Right ventricle myocardium inferior (tissue), 1 donor: Measurements from ENCODE around the gene EPAS1. TPM values are rescaled to one million over a fixed set of nuclear protein-coding genes. Genes with fewer than 3 reads are reported as not detected.
A peak's percentile ranks its signal among the peaks of the same experiment; 100 is the strongest.

ENCODE experiments used
- ATAC-seq: fragments of 200-7000 bp; cut with Tn5 transposase; one replicate; pipeline ENCODE4 v1.9.1; 2020; ENCODE audit warnings: mild to moderate bottlenecking, moderate library complexity
- DNase-seq: peaks from one replicate; pipeline ENCODE4 v3.0.0; 2021; ENCODE audit errors: missing footprints
- intact Hi-C: fragments of 100-400 bp; cut with DNase I; formaldehyde crosslinking; loops from one replicate; pipeline ENCODE4 v1.11.0; 2022
- total RNA-seq: library from RNA; stranded (reverse); fragmentation: NEBNext Ultra II Directional; extraction: Animal tissue kit (Norgen Biotek cat#: 25700); gene quantifications from one replicate; pipeline ENCODE4 v1.2.1, GENCODE V29; 2021
- donor health status: DM: no; HTN: yes; CAD: no; lungs with severe emphysema.

The EPAS1 gene
- total RNA-seq, 1 donor from 2014 or later, result 205 TPM

DNA sequence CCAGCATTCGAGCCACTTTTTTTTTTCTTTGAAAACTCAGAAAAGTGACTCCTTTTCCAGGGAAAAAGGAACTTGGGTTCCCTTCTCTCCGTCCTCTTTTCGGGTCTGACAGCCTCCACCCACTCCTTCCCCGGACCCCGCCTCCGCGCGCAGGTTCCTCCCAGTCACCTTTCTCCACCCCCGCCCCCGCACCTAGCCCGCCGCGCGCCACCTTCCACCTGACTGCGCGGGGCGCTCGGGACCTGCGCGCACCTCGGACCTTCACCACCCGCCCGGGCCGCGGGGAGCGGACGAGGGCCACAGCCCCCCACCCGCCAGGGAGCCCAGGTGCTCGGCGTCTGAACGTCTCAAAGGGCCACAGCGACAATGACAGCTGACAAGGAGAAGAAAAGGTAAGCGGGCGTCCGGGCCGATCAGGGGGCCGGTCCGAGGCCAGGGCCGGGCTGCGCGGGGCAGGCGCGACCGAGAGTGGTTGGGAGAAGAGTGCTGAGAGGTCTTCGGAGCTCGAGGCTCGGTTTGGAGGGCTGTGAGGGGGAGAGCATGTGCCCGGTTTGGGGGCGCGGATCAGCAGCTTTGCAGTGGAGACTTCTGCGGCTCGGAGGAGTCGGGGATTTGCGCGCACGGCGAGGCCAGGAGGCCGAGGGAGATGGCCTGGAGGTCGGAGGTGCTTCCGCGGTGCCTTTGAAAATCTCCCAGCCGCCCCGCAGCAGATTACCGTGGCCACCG lies 502 bp downstream of the EPAS1 start:
- intact Hi-C loops, result loop anchor here (2.0 to 5.0 kb wide), 5 partner anchors 21 to 295 kb away; no protein-coding TSS in a partner anchor
- DNase-seq (peak; percentile 89), ATAC-seq (peak; percentile 9)

DNA sequence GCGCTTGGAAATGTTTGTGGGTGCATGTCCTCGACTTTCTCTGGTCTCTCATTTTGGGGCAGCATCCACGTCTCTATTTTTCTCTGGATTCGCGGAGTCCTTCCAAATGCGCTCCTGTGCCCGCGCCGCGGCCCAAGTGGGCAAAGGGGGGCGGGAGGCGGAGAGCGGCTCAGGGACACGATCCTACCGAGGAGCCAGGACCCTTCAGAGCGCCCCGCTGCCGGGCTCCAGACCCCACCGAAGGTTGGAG lies 990 bp downstream of the EPAS1 start:
- intact Hi-C loops, result loop anchor here (2.0 to 5.0 kb wide), 4 partner anchors 39 to 296 kb away; no protein-coding TSS in a partner anchor
- ATAC-seq, result peak; percentile 0
- peak; percentile 63 for DNase-seq

DNA sequence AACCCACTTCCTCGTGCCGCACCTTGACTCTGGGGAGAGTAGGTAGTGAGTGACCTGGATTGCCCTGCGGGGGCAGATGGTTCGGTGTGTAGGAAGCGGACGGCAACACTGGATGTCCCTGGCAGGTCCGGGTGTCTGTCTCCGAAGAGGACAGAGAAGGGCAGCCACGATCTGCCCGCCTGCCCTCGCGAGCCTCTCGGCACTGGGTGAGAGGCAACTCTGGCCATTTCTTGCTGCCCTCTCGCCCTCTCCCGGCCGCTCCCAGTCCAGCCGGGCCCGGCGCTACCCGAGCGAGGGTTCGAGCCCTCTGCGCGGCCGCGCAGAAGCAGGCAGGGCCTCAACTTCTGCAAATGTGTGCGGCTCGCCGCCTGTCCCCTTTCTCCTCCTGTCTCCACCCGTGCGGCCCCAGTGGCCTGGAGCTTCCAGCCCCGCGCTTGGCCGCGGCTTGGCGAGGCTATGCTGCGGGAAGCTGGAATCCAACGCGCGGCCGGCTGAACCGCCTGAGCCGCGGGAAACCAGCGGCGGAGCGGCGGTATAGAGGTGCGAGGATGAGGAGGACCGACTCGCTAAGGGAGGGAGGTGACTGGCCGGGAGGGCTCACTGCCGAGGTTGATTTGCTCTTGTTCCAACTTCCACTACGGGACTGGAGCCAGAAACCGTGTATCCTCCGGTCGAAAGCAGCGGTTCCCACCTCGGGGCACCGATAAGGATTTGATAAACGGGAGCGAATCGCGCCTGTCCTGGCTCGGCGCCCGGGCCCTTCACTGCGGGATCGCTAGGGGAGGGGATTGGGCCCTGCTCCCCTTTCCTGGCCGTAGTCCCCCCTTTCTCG lies 1.5 kb downstream of the EPAS1 start:
- DNase-seq, result peak; percentile 84
- intact Hi-C loops, result loop anchor here (1.0 to 5.0 kb wide), 5 partner anchors 39 to 296 kb away; no protein-coding TSS in a partner anchor
- peak; percentile 44 for ATAC-seq

DNA sequence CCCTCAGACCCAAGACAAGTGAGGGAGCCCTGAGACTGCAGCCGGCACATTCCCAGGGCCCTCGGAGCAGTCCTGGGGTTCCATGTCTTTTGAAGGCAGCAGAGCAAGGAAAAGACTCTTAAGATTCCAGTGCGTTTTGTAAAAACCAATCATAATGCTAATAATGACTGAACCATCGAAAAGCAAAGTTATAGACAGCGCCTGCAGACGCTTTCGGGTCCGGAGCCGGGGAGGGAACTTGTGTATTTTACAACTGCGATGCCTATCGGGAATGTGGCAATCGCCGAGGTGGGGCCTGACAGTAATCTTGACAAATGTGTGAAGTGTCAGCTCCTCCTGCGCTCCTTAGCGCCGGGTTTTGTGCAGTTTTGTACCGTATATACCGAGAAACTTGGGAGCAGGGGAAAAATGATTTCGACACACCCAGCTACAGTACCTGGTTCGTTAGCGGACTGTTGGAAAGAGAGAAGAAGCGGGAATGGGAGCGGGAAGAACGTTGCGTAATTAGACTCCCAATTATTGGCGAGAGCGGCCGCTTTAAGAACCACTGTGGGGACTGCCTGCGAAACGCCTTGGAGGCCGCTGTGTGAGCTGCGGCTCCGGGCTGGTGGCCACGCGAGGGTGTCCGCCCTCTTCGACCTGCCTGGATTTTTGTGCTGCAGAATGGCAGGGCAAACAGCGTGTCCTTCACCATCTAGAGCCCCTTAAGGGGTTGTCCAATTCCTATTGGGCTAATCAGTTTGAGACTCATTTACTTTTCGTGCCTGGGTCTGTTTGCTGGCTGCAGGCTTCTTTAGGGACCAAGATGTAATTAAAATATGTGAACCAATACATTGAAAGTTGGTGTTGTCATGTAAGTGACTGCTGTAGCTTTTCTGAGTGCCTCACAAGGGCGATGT lies 2.4 kb downstream of the EPAS1 start:
- intact Hi-C loops, result loop anchor here (1.0 to 5.0 kb wide), 7 partner anchors 38 to 297 kb away; no protein-coding TSS in a partner anchor
- DNase-seq, result peak; percentile 80
- peak; percentile 49 for ATAC-seq

DNA sequence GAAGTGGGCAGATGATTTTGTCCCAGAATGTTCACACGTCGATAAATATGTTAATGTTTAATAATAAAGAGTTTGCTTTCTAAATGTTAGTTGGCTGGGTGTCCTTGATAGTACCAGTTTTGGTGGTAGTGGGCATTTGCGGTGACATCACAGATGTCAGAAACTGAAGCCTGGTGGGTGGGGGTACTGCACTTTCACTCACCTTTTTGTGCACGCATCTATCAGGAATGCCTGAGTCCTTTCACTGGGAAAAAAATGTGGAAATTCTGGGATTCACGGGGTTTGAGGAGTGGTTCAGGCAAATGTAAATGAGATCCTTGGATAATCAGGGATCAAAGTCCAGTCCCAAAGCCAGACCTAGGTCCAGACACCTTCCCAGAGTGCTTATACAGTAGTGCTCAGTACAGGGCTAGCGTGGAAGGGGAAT lies 3.2 kb downstream of the EPAS1 start:
- intact Hi-C loops, result loop anchor here (2.0 to 5.0 kb wide), 2 partner anchors 52 to 283 kb away; no protein-coding TSS in a partner anchor
- no peak for ATAC-seq
- no peak for DNase-seq

DNA sequence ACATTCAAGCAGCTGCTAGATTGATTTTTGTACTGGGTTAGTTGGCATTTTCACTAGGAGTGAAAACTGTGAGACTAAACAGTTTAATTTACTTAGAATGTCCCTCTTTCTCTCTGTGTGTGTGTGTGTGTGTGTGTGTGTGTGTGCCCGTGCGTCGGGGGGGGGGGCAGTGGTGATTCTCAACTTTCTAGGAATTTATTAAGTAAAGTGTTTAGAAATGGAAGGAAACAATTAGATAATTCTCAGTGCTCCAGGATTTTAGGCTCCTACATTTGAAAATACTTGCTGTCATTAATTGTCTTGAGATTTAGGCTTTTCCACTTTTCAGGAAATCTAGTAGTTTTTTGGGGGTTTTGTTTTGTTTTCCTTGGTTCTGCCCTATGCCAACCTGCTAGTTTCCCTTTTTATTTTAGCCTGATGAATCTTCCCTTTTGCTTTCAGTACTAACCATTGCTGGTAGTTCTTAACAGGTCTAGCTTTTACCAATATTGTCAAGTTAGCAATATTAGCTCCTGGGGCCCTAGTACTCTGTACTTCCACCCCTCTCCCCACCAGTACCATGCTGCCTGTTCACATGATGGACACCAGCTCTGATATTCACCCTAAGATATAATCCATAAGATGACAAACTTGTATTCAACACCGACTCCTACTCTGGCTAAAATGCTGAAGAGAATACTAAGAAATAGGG lies 4.9 kb downstream of the EPAS1 start:
- DNase-seq, result no peak
- intact Hi-C loops, result loop anchor here (5.0 kb wide), 1 partner anchor 285 kb away; no protein-coding TSS in a partner anchor

DNA sequence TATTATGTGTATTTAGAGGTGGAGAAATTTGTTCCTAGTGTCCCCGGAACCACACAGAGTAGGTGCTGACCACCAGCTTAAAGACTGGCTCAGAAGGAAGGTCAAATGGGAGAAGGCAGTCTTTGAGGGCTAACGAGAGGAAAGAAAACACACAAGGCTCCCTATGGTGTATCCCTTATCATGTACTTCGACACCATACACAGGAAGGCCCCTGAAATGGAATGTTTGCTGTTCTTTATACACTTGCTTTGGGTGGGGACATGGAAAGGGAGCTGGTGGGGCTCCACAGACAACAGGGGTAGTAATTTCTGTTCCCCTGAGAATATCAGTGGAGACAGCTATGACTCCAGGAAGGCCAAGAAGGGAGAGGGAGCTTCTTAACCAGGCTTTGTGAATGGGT lies 6.0 kb downstream of the EPAS1 start:
- no peak for ATAC-seq
- no peak for DNase-seq
- intact Hi-C loops, result loop anchor here (5.0 kb wide), 1 partner anchor 286 kb away; no protein-coding TSS in a partner anchor

More for the DNA sequence above, 4.9 kb downstream of the EPAS1 start:
- no peak for ATAC-seq

DNA sequence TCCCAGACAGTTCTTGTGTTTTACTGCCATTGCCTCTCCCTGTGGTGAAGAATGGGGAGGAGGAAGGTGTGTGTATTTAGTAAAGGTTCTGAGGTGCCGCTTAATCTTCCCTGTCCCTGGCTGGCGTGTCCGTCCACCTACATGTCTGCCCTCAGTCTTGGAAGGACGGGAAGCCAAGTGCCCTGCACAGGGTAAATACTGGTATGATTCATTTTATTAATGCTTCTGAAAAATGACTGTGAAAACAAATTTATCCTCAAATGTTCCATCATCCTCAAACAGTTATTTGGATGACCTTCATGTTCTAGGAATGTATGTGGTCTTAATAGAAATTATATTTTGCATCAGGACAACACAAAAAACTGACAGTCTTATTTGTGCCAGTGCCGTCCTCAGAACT lies 6.6 kb downstream of the EPAS1 start:
- intact Hi-C loops, result loop anchor here (5.0 kb wide), 1 partner anchor 287 kb away; no protein-coding TSS in a partner anchor

DNA sequence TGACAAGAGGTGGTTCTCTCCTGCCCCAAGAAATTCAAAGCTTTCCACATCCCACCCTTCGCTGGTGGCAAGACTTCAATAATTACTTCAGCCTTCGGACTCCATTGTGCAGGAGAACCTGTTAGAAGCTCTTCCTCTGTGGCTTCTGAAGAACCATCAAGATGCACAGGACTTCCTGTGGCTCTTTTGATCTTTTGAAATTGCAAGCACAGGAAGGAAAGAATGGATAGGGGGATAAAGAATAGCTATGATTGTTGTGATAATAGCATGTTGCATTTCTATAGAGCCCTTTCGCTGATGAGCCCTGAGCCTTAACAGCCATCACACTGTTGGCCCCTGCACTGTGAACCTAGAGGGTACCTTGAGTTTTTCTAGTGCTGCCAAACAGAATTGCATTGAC lies 7.4 kb downstream of the EPAS1 start:
- DNase-seq, result no peak
- ATAC-seq, result no peak
- intact Hi-C loops, result loop anchor here (5.0 kb wide), 1 partner anchor 287 kb away; no protein-coding TSS in a partner anchor

More for the DNA sequence above, 6.6 kb downstream of the EPAS1 start:
- ATAC-seq (no peak), DNase-seq (no peak)

DNA sequence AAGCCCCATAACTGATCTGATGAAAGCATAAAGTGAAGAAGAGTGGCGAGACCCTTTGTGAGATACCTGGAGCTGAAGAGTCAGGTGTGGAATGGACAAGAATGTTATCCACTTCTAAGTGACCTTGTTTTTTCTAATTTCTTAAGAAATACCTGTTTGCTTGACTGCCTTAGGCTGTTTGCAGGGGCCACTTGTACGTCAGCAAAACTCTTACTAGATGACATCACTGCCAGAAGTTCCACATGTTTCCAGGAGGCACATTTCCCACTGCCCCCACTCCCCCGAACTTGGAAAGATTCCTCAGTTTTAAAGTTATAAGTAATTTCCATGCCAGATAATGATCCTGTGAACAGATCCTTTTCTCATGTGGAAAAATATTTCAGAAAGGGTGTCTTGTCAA lies 8.0 kb downstream of the EPAS1 start:
- intact Hi-C loops, result no loop called here
- DNase-seq (no peak), ATAC-seq (no peak)

DNA sequence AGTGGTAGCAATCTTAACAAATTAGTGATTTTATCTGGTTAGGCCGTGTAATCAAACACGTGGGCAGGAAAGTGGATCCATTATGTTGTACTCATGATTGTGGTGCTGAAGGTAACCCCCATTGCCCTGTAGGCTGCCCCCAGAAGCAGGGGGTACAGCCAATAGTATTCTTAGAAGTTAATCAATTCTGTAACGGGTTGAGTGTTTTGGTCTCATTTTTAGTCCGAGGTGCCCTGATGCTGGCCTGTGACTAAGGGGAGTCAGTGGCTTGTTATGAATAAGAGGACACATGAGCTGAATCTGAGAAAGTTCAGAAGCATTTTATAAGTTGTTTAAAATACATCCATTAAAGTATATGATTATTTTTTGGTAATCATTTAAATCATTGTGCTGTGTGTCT lies 8.6 kb downstream of the EPAS1 start:
- DNase-seq (no peak), ATAC-seq (no peak)
- intact Hi-C loops, result no loop called here

DNA sequence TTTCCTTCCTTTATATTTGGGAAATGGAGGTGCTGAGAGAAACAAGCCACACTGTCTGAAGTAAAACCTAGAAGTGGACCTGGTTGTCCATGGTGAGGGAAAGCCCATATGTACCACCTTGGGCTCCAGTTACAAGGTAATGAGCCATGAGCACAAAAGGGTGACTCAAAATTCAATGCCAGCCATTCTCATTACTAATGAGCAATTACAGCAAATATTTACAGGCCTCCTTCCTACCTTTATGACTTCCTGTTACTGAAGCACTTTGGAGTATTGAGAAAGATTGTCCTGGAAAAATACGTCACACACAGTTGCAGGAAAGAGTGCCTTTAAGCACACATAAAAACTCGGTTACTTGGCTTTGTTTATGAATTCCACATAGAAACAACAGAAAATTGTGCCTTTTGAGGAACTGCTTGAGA lies 9.1 kb downstream of the EPAS1 start:
- DNase-seq (no peak), ATAC-seq (no peak)
- intact Hi-C loops, result no loop called here

DNA sequence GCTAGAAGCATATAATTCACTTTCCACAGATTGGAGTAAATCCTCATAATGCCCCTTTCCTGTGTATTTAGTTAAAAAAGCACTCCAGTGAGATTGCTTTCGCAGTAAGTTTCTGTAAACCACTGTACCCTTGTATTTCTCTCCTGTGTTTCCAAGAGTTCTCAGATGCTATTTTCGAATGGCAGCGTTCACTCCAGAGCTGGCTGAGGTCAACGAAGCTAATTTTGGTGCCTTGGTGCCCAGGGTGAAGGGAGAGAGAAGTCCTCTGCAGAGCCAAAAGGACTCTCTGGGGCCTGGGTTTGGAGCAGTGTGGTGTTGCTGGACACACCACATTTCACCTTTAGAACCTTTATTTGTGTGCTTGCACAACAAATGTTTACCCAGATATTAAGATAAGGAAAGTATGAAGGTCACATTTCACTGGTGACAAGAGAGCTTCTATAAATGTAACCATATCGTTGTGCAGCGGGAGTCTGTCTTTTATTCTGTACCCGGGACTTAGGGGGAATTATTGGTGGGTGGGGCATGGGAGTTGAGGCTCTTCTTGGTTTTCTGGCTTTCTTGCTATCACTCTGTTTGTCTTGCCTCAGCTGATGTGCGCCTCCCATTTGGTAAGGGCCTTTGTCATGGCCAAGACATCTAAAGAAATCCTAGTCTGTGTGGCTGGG lies 9.9 kb downstream of the EPAS1 start:
- ATAC-seq (peak; percentile 75), DNase-seq (no peak)
- intact Hi-C loops, result no loop called here

DNA sequence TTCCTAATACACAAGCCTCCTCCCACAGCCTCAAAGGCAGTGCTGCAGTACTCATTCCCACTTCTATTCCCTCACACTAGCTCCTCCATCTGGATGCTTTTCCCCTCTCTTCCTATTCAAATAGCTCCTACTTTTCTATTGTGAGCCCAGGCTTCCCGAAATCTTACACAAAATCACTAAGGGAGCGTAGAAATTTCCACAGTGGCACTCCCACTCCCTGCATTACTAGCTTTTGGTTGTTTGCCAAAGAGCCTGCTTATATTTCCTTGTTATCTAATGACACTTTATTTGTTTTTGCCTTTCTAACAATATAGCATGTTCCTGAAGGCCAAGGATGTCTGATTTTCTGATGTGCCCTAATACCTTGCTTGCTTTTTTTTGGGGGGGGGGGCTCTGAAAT lies 10.9 kb downstream of the EPAS1 start:
- ATAC-seq (no peak), DNase-seq (no peak)
- intact Hi-C loops, result no loop called here

DNA sequence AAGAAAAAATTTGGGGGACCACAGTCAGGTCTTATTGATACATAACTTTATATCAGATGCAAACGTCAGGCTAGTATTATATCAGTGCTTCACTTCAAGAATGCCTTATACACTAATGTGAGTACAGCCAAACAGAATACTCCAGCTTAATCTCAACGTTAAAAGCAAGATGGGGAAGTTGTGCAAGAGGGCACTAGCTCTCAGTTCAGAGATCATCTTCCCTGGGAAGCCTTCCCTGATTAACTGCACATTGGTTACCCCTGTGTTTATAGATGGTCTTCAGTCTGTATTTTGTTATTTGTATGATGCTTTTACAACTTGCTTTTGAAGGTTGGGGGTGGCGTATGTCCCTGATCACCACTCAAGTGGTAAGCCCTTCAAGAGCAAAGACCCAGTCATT lies 11.4 kb downstream of the EPAS1 start:
- ATAC-seq (no peak), DNase-seq (no peak)
- intact Hi-C loops, result no loop called here

DNA sequence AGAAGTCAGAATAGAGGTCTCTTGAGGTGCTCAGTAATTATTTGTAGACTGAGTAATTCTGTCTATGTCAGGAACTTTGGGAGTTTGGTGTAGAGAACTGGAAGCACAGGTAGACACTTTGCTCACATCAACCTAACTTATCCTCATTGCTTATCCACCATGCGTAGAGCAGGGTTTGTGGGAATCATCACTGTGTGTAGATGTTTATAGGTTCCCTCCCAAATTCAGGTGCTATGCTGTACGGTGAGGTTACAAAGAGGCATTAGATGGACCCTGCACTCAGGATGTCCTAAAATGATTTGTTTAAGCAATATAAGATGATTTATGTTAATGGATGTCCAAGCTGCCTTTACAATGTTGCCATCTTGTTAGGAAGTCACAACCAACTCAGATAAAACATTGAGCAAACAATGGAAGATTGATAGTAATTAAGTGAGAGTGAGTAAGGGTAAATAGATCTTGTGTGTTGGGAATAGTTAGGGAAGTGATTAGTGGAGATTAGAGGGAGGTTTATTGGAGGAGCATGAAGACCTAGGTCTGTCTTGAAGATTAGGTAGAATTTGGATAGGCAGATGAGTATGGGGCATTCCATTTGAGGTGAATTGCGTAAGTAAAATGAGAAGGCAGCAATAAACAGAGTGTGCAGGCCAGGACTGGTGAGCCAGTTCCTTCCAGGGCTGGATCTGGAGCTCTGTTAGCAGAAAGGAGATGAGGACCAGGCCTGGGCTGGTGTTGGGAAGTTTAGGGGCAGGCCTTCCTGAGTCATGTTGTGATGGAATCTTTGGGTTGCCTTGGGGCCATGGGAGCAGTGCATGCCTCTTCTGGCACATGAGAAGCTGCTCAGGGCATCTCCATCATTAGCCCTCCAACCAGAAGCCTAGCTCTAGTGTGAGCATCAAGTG lies 12.1 kb downstream of the EPAS1 start:
- no peak for DNase-seq
- intact Hi-C loops, result no loop called here
- no peak for ATAC-seq

DNA sequence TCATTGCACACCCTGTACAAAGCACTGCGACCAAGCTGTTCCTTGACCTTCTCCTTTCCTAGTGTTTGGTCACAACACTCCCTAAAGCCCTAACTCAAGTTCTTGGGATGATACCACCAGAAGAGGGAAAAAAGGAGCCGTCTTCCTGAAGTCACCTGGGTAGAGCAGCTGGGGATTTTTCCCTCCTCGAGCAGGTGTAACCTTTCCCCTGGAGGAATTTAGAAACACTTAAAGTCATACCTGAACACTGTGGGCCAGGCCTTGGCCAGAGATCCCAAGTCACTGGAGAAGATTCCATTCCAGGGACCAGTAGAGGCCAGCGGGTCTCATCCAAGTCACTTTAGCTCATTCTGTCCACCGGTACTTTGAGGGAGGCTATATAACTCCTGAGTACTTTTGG lies 13.2 kb downstream of the EPAS1 start:
- DNase-seq (no peak), ATAC-seq (no peak)
- intact Hi-C loops, result no loop called here
